RCC 7860 (cell line): ENCODE data around the gene MYBPHL.

Experiments
- DNase-seq: peaks from one replicate; pipeline ENCODE4 v3.0.0-alpha.2; 2015; ENCODE audit warnings: low spot score
- FAIRE-seq: peaks from 2 replicates; lab custom pipeline; 2012; peaks lifted over from hg19 to GRCh38; lab: Jason Lieb, UNC

The MYBPHL gene

DNA sequence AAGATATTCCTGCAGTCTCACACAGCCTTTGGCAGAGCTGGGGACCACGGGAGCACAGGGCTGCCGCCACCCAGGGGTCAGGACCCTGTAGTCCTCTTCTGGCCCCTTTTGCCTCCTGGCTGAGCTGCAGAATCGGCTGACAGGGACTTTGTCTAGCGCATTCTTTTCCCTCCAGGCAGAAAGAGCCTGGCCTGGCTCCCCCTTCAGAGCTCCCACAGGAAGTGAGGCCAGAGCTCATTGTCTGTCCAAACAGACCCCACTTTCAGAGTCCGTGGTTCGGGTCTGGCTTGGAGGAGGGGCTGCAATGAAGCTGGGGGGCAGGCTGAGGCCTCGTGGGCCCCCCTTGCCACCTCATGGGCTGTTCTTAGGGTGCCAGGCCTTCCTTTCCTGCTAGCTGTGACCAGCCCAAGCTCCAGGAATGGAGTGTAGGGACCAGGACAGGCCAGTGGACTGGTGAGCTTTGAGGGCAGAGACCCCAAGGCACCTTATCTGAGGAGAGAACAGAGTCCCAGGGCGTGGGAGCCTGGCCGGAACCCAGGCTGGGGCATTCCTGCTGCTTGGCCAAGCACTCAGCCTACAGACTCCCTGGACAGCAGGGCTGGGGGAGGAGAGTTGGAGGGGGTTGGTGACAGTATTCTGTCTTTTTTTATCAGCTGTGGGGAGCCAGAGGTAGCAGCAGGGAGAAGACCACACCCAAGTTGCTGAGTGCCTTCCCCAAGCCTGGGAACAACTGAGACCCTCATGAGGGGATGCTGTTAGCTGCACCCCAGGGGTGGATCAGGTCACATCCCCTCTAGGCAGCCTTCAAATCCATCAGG is 52.8 kb downstream of the MYBPHL start:
- FAIRE-seq (peak; percentile 11), DNase-seq (peak; percentile 65)

DNA sequence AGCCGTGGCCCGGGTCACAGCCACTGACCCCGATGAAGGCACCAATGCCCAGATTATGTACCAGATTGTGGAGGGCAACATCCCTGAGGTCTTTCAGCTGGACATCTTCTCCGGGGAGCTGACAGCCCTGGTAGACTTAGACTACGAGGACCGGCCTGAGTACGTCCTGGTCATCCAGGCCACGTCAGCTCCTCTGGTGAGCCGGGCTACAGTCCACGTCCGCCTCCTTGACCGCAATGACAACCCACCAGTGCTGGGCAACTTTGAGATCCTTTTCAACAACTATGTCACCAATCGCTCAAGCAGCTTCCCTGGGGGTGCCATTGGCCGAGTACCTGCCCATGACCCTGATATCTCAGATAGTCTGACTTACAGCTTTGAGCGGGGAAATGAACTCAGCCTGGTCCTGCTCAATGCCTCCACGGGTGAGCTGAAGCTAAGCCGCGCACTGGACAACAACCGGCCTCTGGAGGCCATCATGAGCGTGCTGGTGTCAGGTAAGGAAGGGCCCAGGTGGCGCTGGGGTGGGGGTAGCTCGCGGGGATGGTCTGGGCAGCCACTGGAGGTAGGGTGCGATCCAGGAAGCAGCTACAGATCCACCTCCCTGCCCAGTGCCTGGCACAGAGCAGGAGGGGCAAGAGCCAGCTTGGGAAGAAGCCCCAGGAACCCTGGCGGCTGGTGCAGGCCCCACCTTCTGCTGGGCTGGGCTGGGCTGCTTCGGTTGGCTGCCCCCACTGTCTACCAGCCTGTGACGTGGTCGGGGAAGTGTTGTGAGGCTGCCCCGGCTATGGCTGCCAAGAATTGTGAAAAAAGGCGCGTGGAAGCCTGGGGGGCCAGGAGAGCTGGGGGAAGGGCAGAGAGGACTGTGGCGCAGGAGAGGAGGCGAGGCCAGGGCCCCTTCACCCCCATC is 53.7 kb downstream of the MYBPHL start:
- DNase-seq: peak; percentile 69
- peak; percentile 5 for FAIRE-seq

DNA sequence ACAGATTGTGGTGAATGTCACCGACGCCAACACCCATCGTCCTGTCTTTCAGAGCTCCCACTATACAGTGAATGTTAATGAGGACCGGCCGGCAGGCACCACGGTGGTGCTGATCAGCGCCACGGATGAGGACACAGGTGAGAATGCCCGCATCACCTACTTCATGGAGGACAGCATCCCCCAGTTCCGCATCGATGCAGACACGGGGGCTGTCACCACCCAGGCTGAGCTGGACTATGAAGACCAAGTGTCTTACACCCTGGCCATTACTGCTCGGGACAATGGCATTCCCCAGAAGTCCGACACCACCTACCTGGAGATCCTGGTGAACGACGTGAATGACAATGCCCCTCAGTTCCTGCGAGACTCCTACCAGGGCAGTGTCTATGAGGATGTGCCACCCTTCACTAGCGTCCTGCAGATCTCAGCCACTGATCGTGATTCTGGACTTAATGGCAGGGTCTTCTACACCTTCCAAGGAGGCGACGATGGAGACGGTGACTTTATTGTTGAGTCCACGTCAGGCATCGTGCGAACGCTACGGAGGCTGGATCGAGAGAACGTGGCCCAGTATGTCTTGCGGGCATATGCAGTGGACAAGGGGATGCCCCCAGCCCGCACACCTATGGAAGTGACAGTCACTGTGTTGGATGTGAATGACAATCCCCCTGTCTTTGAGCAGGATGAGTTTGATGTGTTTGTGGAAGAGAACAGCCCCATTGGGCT is 54.5 kb downstream of the MYBPHL start:
- FAIRE-seq (no peak), DNase-seq (no peak)

DNA sequence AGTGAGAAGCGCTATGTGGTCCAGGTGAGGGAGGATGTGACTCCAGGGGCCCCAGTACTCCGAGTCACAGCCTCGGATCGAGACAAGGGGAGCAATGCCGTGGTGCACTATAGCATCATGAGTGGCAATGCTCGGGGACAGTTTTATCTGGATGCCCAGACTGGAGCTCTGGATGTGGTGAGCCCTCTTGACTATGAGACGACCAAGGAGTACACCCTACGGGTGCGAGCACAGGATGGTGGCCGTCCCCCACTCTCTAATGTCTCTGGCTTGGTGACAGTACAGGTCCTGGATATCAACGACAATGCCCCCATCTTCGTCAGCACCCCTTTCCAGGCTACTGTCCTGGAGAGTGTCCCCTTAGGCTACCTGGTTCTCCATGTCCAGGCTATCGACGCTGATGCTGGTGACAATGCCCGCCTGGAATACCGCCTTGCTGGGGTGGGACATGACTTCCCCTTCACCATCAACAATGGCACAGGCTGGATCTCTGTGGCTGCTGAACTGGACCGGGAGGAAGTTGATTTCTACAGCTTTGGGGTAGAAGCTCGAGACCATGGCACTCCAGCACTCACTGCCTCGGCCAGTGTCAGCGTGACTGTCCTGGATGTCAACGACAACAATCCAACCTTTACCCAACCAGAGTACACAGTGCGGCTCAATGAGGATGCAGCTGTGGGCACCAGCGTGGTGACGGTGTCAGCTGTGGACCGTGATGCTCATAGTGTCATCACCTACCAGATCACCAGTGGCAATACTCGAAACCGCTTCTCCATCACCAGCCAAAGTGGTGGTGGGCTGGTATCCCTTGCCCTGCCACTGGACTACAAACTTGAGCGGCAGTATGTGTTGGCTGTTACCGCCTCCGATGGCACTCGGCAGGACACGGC is 55.3 kb downstream of the MYBPHL start:
- no peak for FAIRE-seq
- no peak for DNase-seq

DNA sequence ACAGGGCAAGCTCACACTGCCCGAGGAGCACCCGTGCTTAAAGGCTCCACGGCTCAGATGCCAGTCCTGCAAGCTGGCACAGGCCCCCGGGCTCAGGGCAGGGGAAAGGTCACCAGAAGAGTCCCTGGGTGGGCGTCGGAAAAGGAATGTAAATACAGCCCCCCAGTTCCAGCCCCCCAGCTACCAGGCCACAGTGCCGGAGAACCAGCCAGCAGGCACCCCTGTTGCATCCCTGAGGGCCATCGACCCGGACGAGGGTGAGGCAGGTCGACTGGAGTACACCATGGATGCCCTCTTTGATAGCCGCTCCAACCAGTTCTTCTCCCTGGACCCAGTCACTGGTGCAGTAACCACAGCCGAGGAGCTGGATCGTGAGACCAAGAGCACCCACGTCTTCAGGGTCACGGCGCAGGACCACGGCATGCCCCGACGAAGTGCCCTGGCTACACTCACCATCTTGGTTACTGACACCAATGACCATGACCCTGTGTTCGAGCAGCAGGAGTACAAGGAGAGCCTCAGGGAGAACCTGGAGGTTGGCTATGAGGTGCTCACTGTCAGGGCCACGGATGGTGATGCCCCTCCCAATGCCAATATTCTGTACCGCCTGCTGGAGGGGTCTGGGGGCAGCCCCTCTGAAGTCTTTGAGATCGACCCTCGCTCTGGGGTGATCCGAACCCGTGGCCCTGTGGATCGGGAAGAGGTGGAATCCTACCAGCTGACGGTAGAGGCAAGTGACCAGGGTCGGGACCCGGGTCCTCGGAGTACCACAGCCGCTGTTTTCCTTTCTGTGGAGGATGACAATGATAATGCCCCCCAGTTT is 56.1 kb downstream of the MYBPHL start:
- DNase-seq (no peak), FAIRE-seq (no peak)

DNA sequence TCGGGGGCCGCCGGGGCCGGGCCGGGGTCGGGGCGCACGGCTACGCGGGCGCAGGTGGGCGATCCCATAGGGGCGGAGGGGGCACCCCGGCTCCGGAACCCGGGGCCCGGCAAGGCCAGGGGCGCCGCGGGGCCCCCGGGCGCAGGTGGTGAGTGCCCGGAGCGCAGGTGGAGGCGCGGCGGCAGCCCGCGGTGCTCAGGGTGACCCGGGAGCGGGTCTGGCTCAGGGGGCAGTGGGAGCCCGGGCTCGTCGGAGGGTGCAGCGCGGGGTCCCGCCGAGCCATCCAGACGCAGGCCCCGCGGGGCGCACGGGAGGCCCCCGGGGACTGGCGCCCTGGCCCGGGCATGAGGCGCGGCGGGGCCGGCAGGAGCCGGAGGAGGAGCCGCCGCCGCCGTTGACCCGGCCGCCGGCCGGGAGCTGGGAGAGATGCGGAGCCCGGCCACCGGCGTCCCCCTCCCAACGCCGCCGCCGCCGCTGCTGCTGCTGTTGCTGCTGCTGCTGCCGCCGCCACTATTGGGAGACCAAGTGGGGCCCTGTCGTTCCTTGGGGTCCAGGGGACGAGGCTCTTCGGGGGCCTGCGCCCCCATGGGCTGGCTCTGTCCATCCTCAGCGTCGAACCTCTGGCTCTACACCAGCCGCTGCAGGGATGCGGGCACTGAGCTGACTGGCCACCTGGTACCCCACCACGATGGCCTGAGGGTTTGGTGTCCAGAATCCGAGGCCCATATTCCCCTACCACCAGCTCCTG is 57.0 kb downstream of the MYBPHL start:
- FAIRE-seq: no peak
- DNase-seq: no peak

DNA sequence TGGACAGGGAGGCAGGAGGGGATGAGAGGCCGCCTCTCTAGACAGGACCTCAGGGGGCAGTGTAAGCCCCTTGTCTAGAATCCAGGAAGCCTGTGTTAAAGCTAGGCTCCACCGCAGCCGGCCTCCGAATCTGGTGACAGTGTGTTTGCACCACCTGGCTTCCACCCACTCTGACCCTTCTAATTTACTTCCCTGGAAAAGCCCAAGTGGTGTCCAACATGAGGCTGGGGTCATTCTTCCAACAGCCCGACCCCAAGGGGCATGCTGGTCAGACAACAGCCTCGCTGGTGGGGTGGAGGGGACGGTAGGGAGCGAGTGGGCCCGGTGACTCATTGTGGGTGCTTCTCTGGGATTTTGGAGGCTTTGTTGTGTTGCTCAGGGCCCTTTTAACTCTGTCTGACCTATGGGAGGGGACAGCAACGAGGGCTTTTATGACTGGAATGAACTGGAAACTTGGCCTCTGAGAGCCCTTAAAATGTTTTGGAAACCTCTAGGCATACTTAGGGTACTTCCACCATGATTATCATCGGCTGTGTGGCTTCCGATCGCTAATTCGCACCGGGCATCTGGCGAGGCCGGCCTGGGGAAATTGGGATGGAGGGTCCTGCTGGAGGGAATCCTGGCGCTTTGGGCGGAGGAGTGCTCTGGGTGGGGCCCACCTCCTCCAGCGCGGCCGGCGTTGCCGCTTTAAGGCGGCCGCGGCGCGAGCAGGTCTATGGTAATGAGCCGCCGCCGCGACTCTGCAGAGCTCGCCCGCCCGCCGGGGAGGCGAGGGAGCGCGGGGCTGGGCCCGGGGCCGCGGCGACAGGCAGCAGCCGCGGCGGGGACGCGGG is 57.8 kb downstream of the MYBPHL start, which contains the start of gene CELSR2:
TSS of gene CELSR2 (plus strand) at position 743 of the 833 bp plus-strand sequence. CDS start 541 bp downstream, outside the sequence.
- FAIRE-seq (no peak), DNase-seq (peak; percentile 20)

DNA sequence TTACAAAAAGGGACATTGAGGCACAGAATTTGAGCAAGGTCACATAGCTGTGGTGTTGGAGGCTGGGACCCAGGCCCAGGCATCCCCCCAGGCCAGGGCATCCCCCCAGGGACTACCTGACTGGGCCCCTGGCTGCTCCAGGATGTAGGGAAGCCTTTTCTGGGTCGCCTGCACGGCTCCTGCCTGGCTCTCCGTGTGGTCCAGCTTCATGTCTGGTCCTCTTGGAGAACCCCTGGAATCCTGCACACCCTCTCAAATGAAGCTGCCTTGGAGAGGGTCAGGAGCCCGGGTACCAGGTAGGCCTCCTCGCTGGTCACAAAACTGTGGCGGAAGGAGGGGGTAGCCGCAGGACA is 58.4 kb downstream of the MYBPHL start:
- no peak for FAIRE-seq
- DNase-seq: no peak

DNA sequence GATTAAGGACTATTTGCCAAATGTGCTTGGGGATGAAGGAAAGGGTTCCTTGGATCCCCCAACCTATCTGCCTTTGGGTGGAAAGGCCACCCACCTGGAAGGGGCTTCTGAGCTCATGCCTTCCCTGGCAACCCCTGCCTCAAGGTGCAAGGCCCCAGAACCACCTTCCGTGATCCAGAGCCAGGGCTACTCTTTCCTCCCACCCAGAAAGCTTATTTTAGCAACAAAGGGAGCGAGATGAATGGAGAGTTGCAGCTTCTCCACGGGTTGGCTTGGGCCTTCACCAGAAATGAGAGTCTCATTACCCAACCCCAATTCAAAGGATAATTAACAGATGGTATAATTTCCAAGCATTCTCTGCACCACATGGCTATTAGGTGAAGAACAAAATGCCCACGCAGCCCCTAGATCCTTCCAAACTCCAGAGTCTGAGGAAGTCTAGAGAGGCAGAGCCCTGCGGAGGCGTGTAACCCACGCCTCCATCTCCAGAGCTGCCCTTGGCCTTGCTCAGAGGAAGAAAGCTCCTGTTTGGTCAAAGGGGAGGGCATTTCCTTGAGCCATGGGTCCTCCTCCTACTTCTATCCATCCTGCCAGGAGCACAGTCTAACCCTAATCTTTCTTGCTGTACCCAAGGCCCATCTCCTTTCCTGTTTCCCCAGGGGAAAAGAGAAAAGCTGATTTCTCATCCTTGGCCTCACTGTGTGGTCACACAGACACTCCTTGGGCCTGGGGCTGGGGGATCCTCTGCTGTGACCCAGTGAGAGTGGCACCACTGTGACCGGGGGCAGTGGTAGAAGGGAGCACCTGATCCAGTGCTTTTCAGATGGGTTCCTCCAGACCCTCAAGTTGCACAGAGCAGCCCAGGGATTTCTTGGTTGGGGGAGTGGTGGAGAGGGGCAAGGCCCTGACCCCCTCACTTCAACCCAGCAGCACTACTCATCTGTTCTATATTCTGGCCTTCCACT is 59.1 kb downstream of the MYBPHL start:
- FAIRE-seq: no peak

DNA sequence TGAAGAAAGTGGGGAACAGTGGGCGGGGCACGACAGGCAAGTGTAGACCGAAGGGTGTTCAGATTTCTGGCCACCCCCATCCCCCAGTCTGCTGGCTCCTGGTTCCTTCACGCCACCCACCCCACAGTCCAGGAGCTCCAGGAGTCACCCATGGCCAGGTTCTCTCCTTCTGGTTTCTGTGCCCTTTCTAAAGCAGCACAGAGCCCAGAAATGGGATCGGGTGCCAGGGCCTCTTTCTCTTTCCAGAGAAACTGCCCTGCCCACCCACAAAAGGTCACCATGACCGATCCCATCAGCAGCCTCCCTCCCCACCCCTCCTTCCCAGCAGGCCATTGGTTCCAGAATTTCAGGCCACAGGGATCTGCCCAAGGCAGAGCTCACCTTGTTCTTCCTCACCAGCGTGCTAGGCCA is 60.7 kb downstream of the MYBPHL start:
- no peak for DNase-seq
- FAIRE-seq: no peak

More for the DNA sequence above, 59.1 kb downstream of the MYBPHL start:
- DNase-seq: no peak

DNA sequence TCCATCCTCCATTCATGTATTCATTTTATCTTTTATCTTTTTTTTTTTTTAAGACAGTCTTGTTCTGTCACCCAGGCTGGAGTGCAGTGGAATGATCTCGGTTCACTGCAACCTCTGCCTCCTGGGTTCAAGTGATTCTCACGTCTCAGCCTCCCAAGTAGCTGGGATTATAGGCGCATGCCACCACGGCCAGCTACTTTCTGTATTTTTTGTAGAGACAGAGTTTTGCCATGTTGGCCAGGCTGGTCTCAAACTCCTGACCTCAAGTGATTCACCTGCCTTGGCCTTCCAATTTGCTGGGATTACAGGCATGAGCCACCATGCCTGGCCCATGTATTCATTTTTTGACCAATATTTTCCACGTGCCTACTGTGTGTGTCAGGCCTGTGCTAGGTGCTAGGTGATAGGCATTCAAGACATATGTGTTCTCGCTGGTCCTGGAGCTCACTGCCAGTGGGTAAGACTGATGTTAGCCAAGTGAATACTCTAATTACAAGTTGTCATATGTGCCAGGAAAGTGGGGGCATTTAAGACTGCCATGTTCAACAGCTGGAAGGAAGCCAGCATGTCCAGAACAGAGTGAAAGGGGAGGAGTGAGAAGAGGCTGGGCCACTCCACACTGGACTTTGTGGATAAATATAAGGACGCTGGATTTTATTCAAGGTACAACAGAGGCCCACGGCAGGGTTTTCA is 62.8 kb downstream of the MYBPHL start:
- FAIRE-seq: no peak
- no peak for DNase-seq

DNA sequence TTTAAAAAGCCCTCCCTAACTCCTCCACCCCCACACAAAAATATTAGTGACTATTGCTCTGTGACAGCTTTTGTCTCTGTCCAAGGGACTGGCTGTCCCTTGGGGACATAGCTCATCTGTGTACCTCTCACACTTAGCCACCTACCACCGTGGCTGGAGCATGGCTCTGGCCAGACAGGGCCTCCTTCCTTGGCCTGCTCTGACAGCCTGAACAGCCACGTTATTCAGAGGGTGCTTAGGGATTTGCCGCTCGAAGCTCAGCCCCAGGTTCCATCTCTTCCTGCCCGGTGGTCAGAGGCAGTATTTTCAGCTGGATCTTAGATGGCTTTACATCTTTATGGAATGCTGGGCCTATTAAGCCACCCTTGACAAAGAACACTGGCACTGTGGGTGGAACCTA is 63.6 kb downstream of the MYBPHL start:
- FAIRE-seq (no peak), DNase-seq (no peak)

DNA sequence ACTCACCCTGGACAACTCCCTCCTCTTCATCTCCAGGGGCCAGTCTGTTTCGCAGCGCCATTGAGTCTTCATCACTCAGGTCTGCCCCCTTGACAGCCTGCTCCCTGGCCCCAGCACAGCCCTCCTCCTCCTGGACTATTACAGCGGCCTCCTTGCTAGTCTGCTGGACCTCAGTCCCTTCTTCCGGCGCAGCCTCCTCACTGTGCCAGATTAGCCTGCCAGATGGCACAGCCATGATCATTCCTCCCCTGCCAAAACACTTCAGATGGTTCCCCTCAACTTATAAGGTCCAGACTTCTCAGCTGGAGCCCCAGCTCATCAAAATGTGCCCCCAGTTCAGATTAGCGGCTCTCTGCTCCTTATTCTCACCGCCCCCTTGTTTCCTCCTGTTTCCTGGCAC is 64.4 kb downstream of the MYBPHL start:
- FAIRE-seq (no peak), DNase-seq (no peak)
